Measurements from ENCODE around the gene GLI2.

- TF ChIP-seq CTCF (conservative IDR thresholded peaks at IDR 0.05; ENCODE audit: low read length) (no peak), EZH2phosphoT487 (IDR thresholded peaks at IDR 0.05; ENCODE audit: borderline replicate concordance, low read depth, low read length) (no peak)
These were observed 29.5 kb downstream of the GLI2 start for GRCh38 chr2:120764991-120765677.
